Measurements from ENCODE around the gene MPND. TPM values are rescaled to one million over a fixed set of nuclear protein-coding genes. Genes with fewer than 3 reads are reported as not detected.

Gene MPND
- total RNA-seq: 1 to 10 TPM; 6.2 to 7.3 TPM

DNA sequence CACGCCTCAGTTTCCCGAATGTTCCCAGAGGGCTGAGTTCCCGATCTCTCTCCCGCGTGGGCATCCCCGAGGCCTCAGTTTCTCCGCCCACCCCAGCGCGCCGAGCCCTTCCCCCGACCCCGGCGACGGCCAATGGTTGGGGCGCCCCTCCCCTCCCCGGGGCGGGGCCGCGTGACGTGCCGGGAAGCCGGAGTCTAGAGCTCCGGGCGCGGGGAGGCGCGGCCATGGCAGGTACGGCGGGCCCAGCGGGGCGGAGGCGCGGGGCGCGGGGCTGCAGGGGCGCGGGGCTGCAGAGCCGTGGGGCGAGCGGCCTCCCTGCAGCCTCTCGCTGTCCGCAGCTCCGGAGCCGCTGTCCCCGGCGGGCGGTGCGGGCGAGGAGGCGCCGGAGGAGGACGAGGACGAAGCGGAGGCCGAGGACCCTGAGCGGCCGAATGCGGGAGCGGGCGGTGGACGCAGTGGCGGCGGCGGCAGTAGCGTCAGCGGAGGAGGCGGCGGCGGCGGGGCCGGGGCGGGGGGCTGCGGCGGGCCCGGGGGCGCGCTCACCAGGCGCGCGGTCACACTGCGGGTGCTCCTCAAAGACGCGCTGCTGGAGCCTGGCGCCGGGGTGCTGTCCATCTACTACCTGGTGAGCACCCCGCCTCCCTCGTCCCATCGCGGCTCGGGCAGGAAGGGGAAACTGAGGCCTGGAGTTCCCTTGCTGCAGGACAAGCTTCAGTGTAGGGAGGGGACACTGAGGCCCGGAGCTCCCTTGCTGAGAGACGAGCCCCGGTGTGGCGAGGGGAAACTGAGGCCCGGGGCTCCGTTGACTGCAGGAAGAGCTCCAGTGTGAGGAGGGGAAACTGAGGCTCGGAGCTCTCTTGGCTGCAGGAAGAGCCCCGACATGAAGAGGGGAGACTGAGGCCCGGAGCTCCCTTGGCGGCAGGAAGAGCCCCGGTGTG is at the start of gene MPND:
Gene MPND (plus strand): TSS at position 193 of the 938 bp plus-strand sequence. CDS start 32 bp downstream, at position 225.
- Histone ChIP-seq H3K27me3 (no peaks in the 10 kb centered on the region), H3K4me3 (peak within 1 kb of the TSS; percentile 66 to 72), H3K4me1 (peaks cover 0 to 19% of the 10 kb centered on the region in 2 donors), H3K27ac (peak within 1 kb of the TSS; percentile 87 to 96), H3K36me3 (no peaks in the 10 kb centered on the region), H3K9me3 (no peaks in the 10 kb centered on the region)
- TF ChIP-seq CTCF (IDR thresholded peaks at IDR 0.05): no peak
- peak; percentile 93 for DNase-seq (ENCODE audit: low spot score)

GRCh38 chr19:4294389-4294788 is 49.0 kb upstream of the MPND start:
- H3K9me3 ChIP-seq: no peaks in the 10 kb centered on the region
- no peaks in the 10 kb centered on the region for H3K4me1 ChIP-seq
- no peaks in the 10 kb centered on the region for H3K36me3 ChIP-seq
- H3K4me3 ChIP-seq: no peak overlapping the region
- TF ChIP-seq CTCF (IDR thresholded peaks at IDR 0.05): no peak
- no peak for DNase-seq (ENCODE audit: low spot score)
- H3K27me3 ChIP-seq: no peaks in the 10 kb centered on the region
- H3K27ac ChIP-seq: no peak overlapping the region

DNA sequence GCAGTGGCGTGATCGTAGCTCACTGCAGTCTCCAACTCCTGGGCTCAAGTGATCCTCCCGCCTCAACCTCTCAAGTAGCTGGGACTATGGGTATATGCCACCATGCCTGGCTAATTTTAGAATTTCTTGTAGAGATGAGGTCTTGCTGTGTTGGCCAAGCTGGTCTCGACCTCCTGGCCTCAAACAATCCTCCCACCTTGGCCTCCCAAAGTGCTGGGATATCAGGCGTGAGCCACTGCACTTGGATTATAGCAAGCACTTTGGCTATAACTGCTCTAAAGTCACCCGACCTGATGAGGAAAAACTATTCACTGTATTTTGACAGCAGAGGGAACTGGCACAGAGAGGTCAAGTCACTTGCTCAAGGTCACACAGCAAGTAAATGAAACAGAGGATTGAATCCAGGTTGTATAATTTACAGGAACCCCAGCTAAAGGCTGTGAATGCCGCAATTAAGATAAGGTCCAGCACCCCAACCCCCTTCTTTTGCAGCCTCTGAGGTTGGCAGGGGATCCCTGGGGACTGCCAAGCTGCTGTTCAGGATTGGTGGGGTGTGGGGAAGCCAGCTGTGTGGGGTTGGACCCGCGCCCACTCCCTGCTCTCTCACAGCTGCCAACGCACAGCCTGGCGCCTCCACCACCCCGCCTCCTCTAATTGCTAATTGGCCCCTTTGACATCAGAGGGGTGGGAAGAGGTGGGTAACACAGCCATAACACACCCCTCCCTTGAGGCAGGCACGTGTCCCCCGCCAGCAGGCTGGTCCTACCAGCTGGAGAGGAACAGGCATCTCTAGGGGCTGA is 47.2 kb upstream of the MPND start:
- no peak for TF ChIP-seq CTCF (IDR thresholded peaks at IDR 0.05)

DNA sequence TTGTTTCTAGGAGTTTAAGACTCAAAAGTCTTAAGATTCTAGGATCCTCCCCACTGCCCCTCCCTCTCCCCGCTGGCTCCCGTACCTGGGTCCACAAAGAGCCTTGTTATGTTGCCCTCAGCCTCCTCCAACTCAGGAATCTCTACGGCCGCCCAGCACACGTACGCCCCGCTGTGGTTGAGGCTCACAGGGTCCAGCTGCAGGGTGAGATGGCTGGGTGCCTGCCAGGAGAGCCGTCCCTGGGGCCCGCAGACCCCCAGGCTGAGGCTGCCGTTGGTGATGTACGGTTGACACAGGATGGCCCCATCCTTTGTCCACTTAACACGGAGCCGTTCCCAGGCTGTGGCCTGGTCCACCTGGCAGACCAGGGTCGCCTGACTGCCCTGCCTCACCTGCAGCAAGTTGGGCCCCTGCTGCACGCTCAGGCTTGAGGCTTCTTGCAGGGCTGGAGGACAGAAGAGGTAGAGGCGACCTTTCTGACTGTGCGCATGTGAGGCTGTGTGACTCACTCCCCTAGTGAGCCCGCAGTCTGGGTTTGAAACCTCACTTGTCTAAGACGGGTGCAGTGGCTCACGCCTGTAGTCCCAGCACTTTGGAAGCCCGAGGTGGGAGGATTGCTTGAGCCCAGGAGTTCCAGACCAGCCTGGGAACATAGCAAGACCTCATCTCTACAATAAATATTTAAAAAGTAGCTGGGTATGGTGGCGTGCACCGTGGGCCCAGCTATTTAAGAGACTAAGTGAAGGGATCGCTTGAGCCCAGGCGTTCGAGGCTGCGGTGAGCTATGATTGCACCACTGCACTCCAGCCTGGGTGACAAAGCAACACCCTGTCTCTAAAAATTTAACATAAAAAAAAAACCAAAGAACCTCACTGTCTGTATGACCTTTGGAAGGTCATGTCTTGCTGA is 45.2 kb upstream of the MPND start:
- Histone ChIP-seq H3K27ac (no peak overlapping the region), H3K36me3 (no peaks in the 10 kb centered on the region), H3K4me1 (no peaks in the 10 kb centered on the region), H3K9me3 (no peaks in the 10 kb centered on the region), H3K27me3 (no peaks in the 10 kb centered on the region), H3K4me3 (no peak overlapping the region)
- TF ChIP-seq CTCF (IDR thresholded peaks at IDR 0.05): no peak
- DNase-seq (ENCODE audit: low spot score): no peak

More for the DNA sequence above, 47.2 kb upstream of the MPND start:
- Histone ChIP-seq H3K27ac (no peak overlapping the region), H3K9me3 (no peaks in the 10 kb centered on the region), H3K36me3 (no peaks in the 10 kb centered on the region), H3K4me3 (no peak overlapping the region), H3K27me3 (no peaks in the 10 kb centered on the region), H3K4me1 (no peaks in the 10 kb centered on the region)
- DNase-seq (ENCODE audit: low spot score): no peak

- Histone ChIP-seq H3K9me3 (no peaks in the 10 kb centered on the region), H3K36me3 (no peaks in the 10 kb centered on the region), H3K4me3 (no peak overlapping the region), H3K27ac (no peak overlapping the region), H3K27me3 (no peaks in the 10 kb centered on the region), H3K4me1 (peaks cover 0 to under 1% of the 10 kb centered on the region in 2 donors)
- DNase-seq (ENCODE audit: low spot score): no peak
- no peak for TF ChIP-seq CTCF (IDR thresholded peaks at IDR 0.05)
Measured at GRCh38 chr19:4298810-4299550, 44.4 kb upstream of the MPND start.

All from right atrium auricular region (tissue), 2 donors.